OCI-LY7 (cell line): ENCODE data around the gene MAOA. TPM values are rescaled to one million over a fixed set of nuclear protein-coding genes. Genes with fewer than 3 reads are reported as not detected.

ENCODE experiments used
- BruUV-seq: library from RNA; stranded (reverse); fragments of 400-500 nt; replicated peaks from 2 replicates; lab custom pipeline; 2021; lab: Mats Ljungman, UMichigan
- CTCF ChIA-PET: fragments of 300-600 bp; sonication (Branson Sonifier 250); formaldehyde crosslinking; loops from one replicate; lab custom pipeline; 2022; ENCODE audit warnings: antibody characterized with exemption; ENCODE audit not compliant: unreplicated experiment; lab: Charles Lee
- POLR2A ChIA-PET: fragments of 300-600 bp; sonication (Branson Sonifier 250); formaldehyde crosslinking; loops from one replicate; lab custom pipeline; 2022; ENCODE audit warnings: antibody characterized with exemption; lab: Charles Lee
- DNase-seq: peaks from one replicate; pipeline ENCODE4 v3.0.0-alpha.2; 2015; ENCODE audit warnings: low spot score
- H2AFZ ChIP-seq: fragments of 200-600 bp; sonication (generic), shearing (Covaris generic); 2 replicates; pipeline ENCODE4 v1.6.1; 2014; ENCODE audit warnings: mild to moderate bottlenecking, antibody characterized with exemption, low read length, moderate library complexity
- H3K27ac ChIP-seq: fragments of 200-600 bp; sonication (generic); 2 replicates; pipeline ENCODE4 v1.5.1; 2014; ENCODE audit warnings: mixed run types, low read depth, mild to moderate bottlenecking, moderate library complexity, low read length, inconsistent platforms; ENCODE audit not compliant: poor library complexity, severe bottlenecking
- H3K36me3 ChIP-seq: fragments of 200-600 bp; sonication (generic); 2 replicates; pipeline ENCODE4 v1.6.1; 2014; ENCODE audit warnings: mild to moderate bottlenecking, antibody characterized with exemption, low read length, moderate library complexity, mixed read lengths; ENCODE audit not compliant: insufficient read depth
- H3K4me1 ChIP-seq: fragments of 200-600 bp; sonication (generic); 2 replicates; pipeline ENCODE4 v1.5.1; 2014; ENCODE audit warnings: mild to moderate bottlenecking, low read length; ENCODE audit not compliant: insufficient read depth, poor library complexity, severe bottlenecking
- H3K4me2 ChIP-seq: fragments of 200-600 bp; sonication (generic); 2 replicates; pipeline ENCODE4 v1.6.1; 2014; ENCODE audit warnings: mild to moderate bottlenecking, low read length
- H3K4me3 ChIP-seq: fragments of 200-600 bp; sonication (generic); 2 replicates; pipeline ENCODE4 v1.5.1; 2014; ENCODE audit warnings: mild to moderate bottlenecking, low read depth, low read length; ENCODE audit not compliant: poor library complexity, severe bottlenecking
- H3K79me2 ChIP-seq: fragments of 200-600 bp; sonication (generic); 2 replicates; pipeline ENCODE4 v1.6.1; 2016; ENCODE audit warnings: low read depth, mild to moderate bottlenecking, low read length, moderate library complexity, mixed read lengths; ENCODE audit not compliant: insufficient read depth
- H3K9me2 ChIP-seq: fragments of 200-600 bp; sonication (generic); 2 replicates; pipeline ENCODE4 v1.6.1; 2016; ENCODE audit warnings: mild to moderate bottlenecking, low read length, mixed read lengths; ENCODE audit not compliant: insufficient read depth
- H3K9me3 ChIP-seq: fragments of 200-600 bp; sonication (generic); 2 replicates; pipeline ENCODE4 v1.6.1; 2014; ENCODE audit warnings: mild to moderate bottlenecking, mixed run types, low read length, mixed read lengths
- H4K20me1 ChIP-seq: fragments of 200-600 bp; sonication (generic); 2 replicates; pipeline ENCODE4 v1.6.1; 2014; ENCODE audit warnings: mild to moderate bottlenecking, antibody characterized with exemption, low read length, moderate library complexity, mixed read lengths; ENCODE audit not compliant: insufficient read depth
- EZH2phosphoT487 ChIP-seq: fragments of 200-600 bp; sonication (generic); IDR thresholded peaks from 2 replicates; pipeline ENCODE4 v1.6.1; 2018; ENCODE audit warnings: low read depth, borderline replicate concordance, mild to moderate bottlenecking, mixed run types, antibody characterized with exemption, low read length, moderate library complexity, mixed read lengths
- intact Hi-C: fragments of 100-400 bp; cut with micrococcal nuclease; formaldehyde crosslinking; loops from one replicate; pipeline ENCODE4 v1.10.0; 2022; ENCODE audit not compliant: unreplicated experiment
- total RNA-seq, 2 experiments: library from RNA; depleted of rRNA in 1 of 2; stranded (reverse); fragments of >200 nt in 1 of 2; shearing (Covaris generic) in 1 of 2; gene quantifications; 2 replicates each; pipeline ENCODE4 v1.2.3, GENCODE V29; 2014 to 2022
- TF ChIP-seq, protein P1 (sequence below): fragments of 200-600 bp; sonication (generic); conservative IDR thresholded peaks from 2 replicates; pipeline ENCODE4 v1.5.1; 2014; ENCODE audit warnings: mild to moderate bottlenecking, antibody characterized with exemption, low read length, moderate library complexity, mixed read lengths

MAOA gene
- total RNA-seq, 2 experiments from 2014 or later, result not detected

GRCh38 chrX:43753637-43754036 lies 97.5 kb downstream of the MAOA start:
- POLR2A ChIA-PET, result no interaction called here
- no peak overlapping the region for H3K27ac ChIP-seq
- no peak overlapping the region for H3K4me2 ChIP-seq
- DNase-seq, result no peak
- CTCF ChIA-PET, result no interaction called here
- H3K79me2 ChIP-seq, result no peaks in the 10 kb centered on the region
- TF ChIP-seq, protein P1, sequence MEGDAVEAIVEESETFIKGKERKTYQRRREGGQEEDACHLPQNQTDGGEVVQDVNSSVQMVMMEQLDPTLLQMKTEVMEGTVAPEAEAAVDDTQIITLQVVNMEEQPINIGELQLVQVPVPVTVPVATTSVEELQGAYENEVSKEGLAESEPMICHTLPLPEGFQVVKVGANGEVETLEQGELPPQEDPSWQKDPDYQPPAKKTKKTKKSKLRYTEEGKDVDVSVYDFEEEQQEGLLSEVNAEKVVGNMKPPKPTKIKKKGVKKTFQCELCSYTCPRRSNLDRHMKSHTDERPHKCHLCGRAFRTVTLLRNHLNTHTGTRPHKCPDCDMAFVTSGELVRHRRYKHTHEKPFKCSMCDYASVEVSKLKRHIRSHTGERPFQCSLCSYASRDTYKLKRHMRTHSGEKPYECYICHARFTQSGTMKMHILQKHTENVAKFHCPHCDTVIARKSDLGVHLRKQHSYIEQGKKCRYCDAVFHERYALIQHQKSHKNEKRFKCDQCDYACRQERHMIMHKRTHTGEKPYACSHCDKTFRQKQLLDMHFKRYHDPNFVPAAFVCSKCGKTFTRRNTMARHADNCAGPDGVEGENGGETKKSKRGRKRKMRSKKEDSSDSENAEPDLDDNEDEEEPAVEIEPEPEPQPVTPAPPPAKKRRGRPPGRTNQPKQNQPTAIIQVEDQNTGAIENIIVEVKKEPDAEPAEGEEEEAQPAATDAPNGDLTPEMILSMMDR, result no peak
- TF ChIP-seq EZH2phosphoT487, result no peak
- H4K20me1 ChIP-seq, result no peaks in the 10 kb centered on the region
- no peaks in the 10 kb centered on the region for H3K9me3 ChIP-seq
- H3K36me3 ChIP-seq, result no peaks in the 10 kb centered on the region
- H3K4me3 ChIP-seq, result no peak overlapping the region
- H3K9me2 ChIP-seq, result no peaks in the 10 kb centered on the region
- no peaks in the 10 kb centered on the region for H3K4me1 ChIP-seq
- H2AFZ ChIP-seq, result no peak overlapping the region
- intact Hi-C loops, result no loop called here
- BruUV-seq, result no TSS peak

- Histone ChIP-seq H2AFZ (no peak overlapping the region), H3K27ac (no peak overlapping the region), H3K9me3 (no peaks in the 10 kb centered on the region), H3K4me1 (no peaks in the 10 kb centered on the region), H3K9me2 (no peaks in the 10 kb centered on the region), H4K20me1 (no peaks in the 10 kb centered on the region), H3K36me3 (no peaks in the 10 kb centered on the region), H3K79me2 (no peaks in the 10 kb centered on the region), H3K4me3 (no peak overlapping the region), H3K4me2 (no peak overlapping the region)
- BruUV-seq, result no TSS peak
- ChIA-PET POLR2A (no interaction called here), CTCF (no interaction called here)
- intact Hi-C loops, result no loop called here
- no peak for DNase-seq
- TF ChIP-seq EZH2phosphoT487, result no peak
- TF ChIP-seq, protein P1, result no peak
Measured at GRCh38 chrX:43756076-43756475, 100.0 kb downstream of the MAOA start.

- intact Hi-C loops, result no loop called here
- no peaks in the 10 kb centered on the region for H3K79me2 ChIP-seq
Measured at GRCh38 chrX:43758044-43758443, 101.9 kb downstream of the MAOA start.

More at GRCh38 chrX:43758044-43758443, 101.9 kb downstream of the MAOA start:
- Histone ChIP-seq H3K4me3 (no peak overlapping the region), H3K4me1 (no peaks in the 10 kb centered on the region), H3K27ac (no peak overlapping the region), H3K36me3 (no peaks in the 10 kb centered on the region), H3K4me2 (no peak overlapping the region), H2AFZ (no peak overlapping the region), H4K20me1 (no peaks in the 10 kb centered on the region), H3K9me2 (no peaks in the 10 kb centered on the region), H3K9me3 (no peaks in the 10 kb centered on the region)
- no TSS peak for BruUV-seq
- ChIA-PET POLR2A (interaction anchor here (0.5 kb wide), 1 partner anchor 117 kb away, joined by 3 read pairs; no protein-coding TSS in a partner anchor), CTCF (no interaction called here)
- no peak for TF ChIP-seq EZH2phosphoT487
- TF ChIP-seq, protein P1, result no peak
- DNase-seq, result no peak
